H1 (cell line): ENCODE measurements around the gene TM7SF3. TPM values are rescaled to one million over a fixed set of nuclear protein-coding genes. Genes with fewer than 3 reads are reported as not detected.

Experiments
- CTCF ChIA-PET: fragments of 300-600 bp; sonication (Branson Sonifier 250); formaldehyde crosslinking; loops from one replicate; lab custom pipeline; 2021; ENCODE audit not compliant: partially characterized antibody; lab: Charles Lee
- POLR2A ChIA-PET: fragments of 300-600 bp; sonication (Branson Sonifier 250); formaldehyde crosslinking; loops from one replicate; lab custom pipeline; 2021; ENCODE audit warnings: inconsistent platforms; ENCODE audit not compliant: partially characterized antibody; lab: Charles Lee
- DNase-seq, 2 experiments: peaks; one replicate each; pipeline versions ENCODE4 v3.0.0 to v3.0.0-alpha.2; 2010 to 2022; ENCODE audit warnings: low spot score in 2 of 2, low read depth in 1 of 2, mixed read lengths in 1 of 2
- FAIRE-seq: peaks from 2 replicates; lab custom pipeline; 2011; peaks lifted over from hg19 to GRCh38; lab: Jason Lieb, UNC
- H2AFZ ChIP-seq: 2 replicates; pipeline ENCODE4 v1.8.1; 2012; ENCODE audit warnings: low read length, inconsistent platforms
- H2AK5ac ChIP-seq: 2 replicates; pipeline ENCODE4 v1.6.1; 2013; ENCODE audit warnings: low read depth, low read length
- H2BK120ac ChIP-seq: replicated peaks from 2 replicates; pipeline ENCODE3; 2013; ENCODE audit warnings: low read depth, low read length, inconsistent platforms
- H2BK12ac ChIP-seq: 2 replicates; pipeline ENCODE4 v1.6.1; 2013; ENCODE audit warnings: low read depth, low read length
- H2BK15ac ChIP-seq: 2 replicates; pipeline ENCODE4 v1.6.1; 2013; ENCODE audit warnings: low read length
- H2BK20ac ChIP-seq: 2 replicates; pipeline ENCODE4 v1.6.1; 2013; ENCODE audit warnings: low read length
- H2BK5ac ChIP-seq: 2 replicates; pipeline ENCODE4 v1.6.1; 2013; ENCODE audit warnings: low read depth, low read length
- H3K14ac ChIP-seq: 2 replicates; pipeline ENCODE4 v1.6.1; 2013; ENCODE audit warnings: inconsistent platforms; ENCODE audit not compliant: insufficient read length
- H3K18ac ChIP-seq: 2 replicates; pipeline ENCODE4 v1.6.1; 2013; ENCODE audit warnings: low read length; ENCODE audit errors: extremely low read depth
- H3K23ac ChIP-seq: 2 replicates; pipeline ENCODE4 v1.6.1; 2013; ENCODE audit warnings: inconsistent platforms; ENCODE audit not compliant: insufficient read length
- H3K23me2 ChIP-seq: 2 replicates; pipeline ENCODE4 v1.6.1; 2013; ENCODE audit warnings: low read depth, low read length
- H3K27ac ChIP-seq: 2 replicates; pipeline ENCODE4 v1.6.1; 2011; ENCODE audit warnings: low read depth, low read length, inconsistent platforms
- H3K27me3 ChIP-seq, 4 experiments: replicated peaks in 1 of 4; 1 replicate in 1 of 4; 2 replicates in 3 of 4; pipeline versions ENCODE4 v1.6.1 to v1.8.1; 2011 to 2013; ENCODE audit warnings: low read length in 3 of 4, mild to moderate bottlenecking in 3 of 4, inconsistent platforms in 2 of 4, mixed read lengths in 2 of 4, moderate library complexity in 1 of 4; ENCODE audit not compliant: control insufficient read depth in 3 of 4, insufficient read depth in 3 of 4; ENCODE audit errors: extremely low read depth in 1 of 4
- H3K36me3 ChIP-seq, 4 experiments: 2 replicates each; pipeline versions ENCODE4 v1.6.1 to v1.8.1; 2011 to 2013; ENCODE audit warnings: mild to moderate bottlenecking in 4 of 4, low read length in 3 of 4, moderate library complexity in 2 of 4, control low read depth in 1 of 4, inconsistent platforms in 1 of 4; ENCODE audit not compliant: insufficient read depth in 4 of 4, control insufficient read depth in 2 of 4
- H3K4ac ChIP-seq: replicated peaks from 2 replicates; pipeline ENCODE3; 2013; ENCODE audit warnings: low read length, low read depth, mixed read lengths, inconsistent platforms; ENCODE audit not compliant: insufficient read length
- H3K4me1 ChIP-seq, 4 experiments: replicated peaks in 1 of 4; 1 replicate in 1 of 4; 2 replicates in 3 of 4; pipeline versions ENCODE4 v1.6.1 to v1.8.1; 2011 to 2013; ENCODE audit warnings: low read length in 3 of 4, inconsistent platforms in 2 of 4, mixed read lengths in 1 of 4; ENCODE audit not compliant: insufficient read depth in 4 of 4, control insufficient read depth in 3 of 4
- H3K4me2 ChIP-seq, 2 experiments: 2 replicates each; pipeline versions ENCODE4 v1.6.1 to v1.8.1; 2011 to 2013; ENCODE audit warnings: low read depth in 2 of 2, low read length in 2 of 2, control low read depth in 1 of 2, inconsistent platforms in 1 of 2, mild to moderate bottlenecking in 1 of 2; ENCODE audit not compliant: insufficient read depth in 1 of 2
- H3K4me3 ChIP-seq, 4 experiments: fragments of 200-600, 300-600 bp in 1 of 4; sonication (generic), shearing (Covaris generic), sonication (Bioruptor Twin) in 1 of 4; 2 replicates each; pipeline versions ENCODE4 v1.5.1 to v1.8.1; 2011 to 2016; ENCODE audit warnings: low read length in 4 of 4, low read depth in 3 of 4, control low read depth in 2 of 4, inconsistent platforms in 2 of 4, mild to moderate bottlenecking in 2 of 4, mixed read lengths in 1 of 4, moderate library complexity in 1 of 4; ENCODE audit not compliant: insufficient read depth in 2 of 4; ENCODE audit errors: extremely low read depth in 1 of 4
- H3K56ac ChIP-seq: replicated peaks from 2 replicates; pipeline ENCODE3; 2013; ENCODE audit warnings: low read depth, mild to moderate bottlenecking, mixed read lengths, low read length, inconsistent platforms; ENCODE audit not compliant: insufficient read length
- H3K79me1 ChIP-seq: 2 replicates; pipeline ENCODE4 v1.6.1; 2013; ENCODE audit warnings: low read depth, low read length, control low read depth
- H3K79me2 ChIP-seq, 2 experiments: 2 replicates each; pipeline versions ENCODE4 v1.6.1 to v1.8.1; 2012 to 2013; ENCODE audit warnings: low read length in 2 of 2, mild to moderate bottlenecking in 2 of 2, inconsistent platforms in 1 of 2; ENCODE audit not compliant: insufficient read depth in 2 of 2, control insufficient read depth in 1 of 2
- H3K9ac ChIP-seq, 4 experiments: replicated peaks in 1 of 4; 1 replicate in 1 of 4; 2 replicates in 3 of 4; pipeline versions ENCODE4 v1.6.1 to v1.8.1; 2011 to 2013; ENCODE audit warnings: low read depth in 3 of 4, low read length in 3 of 4, control low read depth in 2 of 4, mild to moderate bottlenecking in 2 of 4, moderate library complexity in 2 of 4, inconsistent platforms in 1 of 4; ENCODE audit errors: extremely low read depth in 1 of 4
- H3K9me3 ChIP-seq, 2 experiments: 2 replicates each; pipeline versions ENCODE4 v1.6.1 to v1.8.1; 2012 to 2013; ENCODE audit warnings: mild to moderate bottlenecking in 2 of 2, moderate library complexity in 2 of 2, control low read depth in 1 of 2, inconsistent platforms in 1 of 2, low read depth in 1 of 2, low read length in 1 of 2, mixed read lengths in 1 of 2; ENCODE audit not compliant: insufficient read depth in 2 of 2
- H4K20me1 ChIP-seq, 2 experiments: replicated peaks in 1 of 2; 2 replicates each; pipeline versions ENCODE3 to v1.8.1; 2011 to 2013; ENCODE audit warnings: inconsistent platforms in 2 of 2, low read length in 2 of 2, mild to moderate bottlenecking in 1 of 2; ENCODE audit not compliant: insufficient read depth in 2 of 2, control insufficient read depth in 1 of 2
- H4K5ac ChIP-seq: 2 replicates; pipeline ENCODE4 v1.6.1; 2013; ENCODE audit warnings: low read length, low read depth, mixed read lengths, inconsistent platforms; ENCODE audit not compliant: insufficient read length
- H4K8ac ChIP-seq: 2 replicates; pipeline ENCODE4 v1.8.0; 2013; ENCODE audit warnings: mild to moderate bottlenecking, moderate library complexity, low read length, inconsistent platforms; ENCODE audit not compliant: insufficient read depth; ENCODE audit errors: extremely low read depth
- H4K91ac ChIP-seq: replicated peaks from 2 replicates; pipeline ENCODE3; 2013; ENCODE audit warnings: low read length, mixed read lengths, inconsistent platforms; ENCODE audit not compliant: insufficient read length
- EZH2 ChIP-seq: fragments of 200-600 bp; sonication (generic); IDR thresholded peaks from 2 replicates; pipeline ENCODE4 v1.7.1; 2012; ENCODE audit warnings: low read depth, mild to moderate bottlenecking, moderate library complexity, low read length, inconsistent platforms; ENCODE audit not compliant: severe bottlenecking
- MAX ChIP-seq: IDR thresholded peaks from 2 replicates; pipeline ENCODE4 v1.6.1; 2012; ENCODE audit warnings: inconsistent platforms
- RXRA ChIP-seq: IDR thresholded peaks from 2 replicates; pipeline ENCODE4 v1.6.1; 2011; ENCODE audit warnings: low read depth, mild to moderate bottlenecking, low read length, moderate library complexity; ENCODE audit not compliant: insufficient read depth
- SAP30 ChIP-seq: fragments of 300-600 bp; sonication (generic); IDR thresholded peaks from 2 replicates; pipeline ENCODE4 v1.7.1; 2012; ENCODE audit warnings: low read length, moderate library complexity, mild to moderate bottlenecking, inconsistent platforms; ENCODE audit not compliant: insufficient read depth, insufficient replicate concordance
- TAF1 ChIP-seq: IDR thresholded peaks from 2 replicates; pipeline ENCODE4 v1.6.1; 2011; ENCODE audit warnings: mild to moderate bottlenecking, low read depth, low read length
- WGBS, 2 experiments: shearing (Covaris generic) in 1 of 2; methylation state at CpG; one replicate each; pipeline versions ENCODE4 v1.1.6 to v1.1.7; 2013 to 2015; ENCODE audit warnings: low lambda C conversion rate in 2 of 2, mixed read lengths in 2 of 2, inconsistent platforms in 1 of 2, low coverage in 1 of 2, missing lambda C conversion rate in 1 of 2; ENCODE audit not compliant: insufficient replicate concordance in 2 of 2, insufficient coverage in 1 of 2, insufficient read length in 1 of 2; ENCODE audit errors: extremely low coverage in 1 of 2, missing lambda C conversion rate in 1 of 2; 5-methylcytosine and 5-hydroxymethylcytosine counted together
- polyA plus RNA-seq, 7 experiments: library from polyadenylated mRNA; depleted of rRNA in 3 of 7; stranded (reverse) in 5 of 7; unstranded in 2 of 7; fragments of >200 nt in 5 of 7; fragments of 200-250 nt in 2 of 7; gene quantifications; 1 replicate in 5 of 7; 2 replicates in 1 of 7; 4 replicates in 1 of 7; pipeline versions ENCODE4 v1.2.1 to v1.2.3, GENCODE V29; 2011 to 2013; ENCODE audit warnings: missing spikeins in 2 of 7, mixed read lengths in 2 of 7
- total RNA-seq: library from RNA; stranded (reverse); fragmentation: NEBNext Ultra II Directional; extraction: Animal tissue kit (Norgen Biotek cat#: 25700); gene quantifications from 2 replicates; pipeline ENCODE4 v1.2.1, GENCODE V29; 2021
- TF ChIP-seq, protein P1 (sequence below): IDR thresholded peaks from 2 replicates; pipeline ENCODE4 v1.6.1; 2011; ENCODE audit warnings: low read depth, mild to moderate bottlenecking, low read length; ENCODE audit not compliant: insufficient read depth
- TF ChIP-seq, protein P2 (sequence below): IDR thresholded peaks from 2 replicates; pipeline ENCODE4 v1.6.1; 2011; ENCODE audit warnings: low read length, improper control_type of control experiment
- TF ChIP-seq, protein P3 (sequence below): IDR thresholded peaks from 2 replicates; pipeline ENCODE4 v1.6.1; 2012; ENCODE audit warnings: low read length, inconsistent platforms

Gene TM7SF3
- total and polyA plus RNA-seq, 2 of the 8 experiments (the other 6 are each of a cell fraction or from before 2014, with no cell fraction given): 57.9 to 77.2 TPM

DNA sequence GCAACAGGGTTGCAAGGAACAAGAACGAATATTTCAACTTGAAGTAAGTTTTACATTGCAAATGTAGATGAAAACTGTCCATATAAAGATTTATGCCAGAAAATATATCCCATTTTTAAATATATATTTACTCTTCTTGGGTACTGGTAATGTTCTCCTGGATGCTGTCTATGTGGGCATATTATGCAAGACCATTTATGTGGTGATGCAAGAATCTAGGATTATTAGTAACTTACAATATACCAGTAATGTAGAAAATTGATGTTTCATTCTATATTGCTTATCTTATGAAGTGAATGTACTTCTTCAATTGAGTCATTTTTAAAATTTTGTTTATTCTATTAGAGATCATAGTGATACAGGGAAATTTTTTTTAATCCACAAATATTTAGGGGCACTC is 50.8 kb downstream of the TM7SF3 start:
- Histone ChIP-seq H3K56ac (no peak overlapping the region), H3K4me3 (no peak overlapping the region), H3K23me2 (no peaks in the 10 kb centered on the region), H2BK15ac (no peak overlapping the region), H3K4me2 (no peak overlapping the region), H2BK120ac (no peak overlapping the region), H4K5ac (no peak overlapping the region), H3K18ac (no peak overlapping the region), H3K4me1 (no peaks in the 10 kb centered on the region), H3K27ac (no peak overlapping the region), H2BK5ac (no peak overlapping the region), H4K91ac (no peak overlapping the region), H2AK5ac (no peak overlapping the region), H2AFZ (no peak overlapping the region), H3K79me2 (no peaks in the 10 kb centered on the region), H3K9me3 (no peaks in the 10 kb centered on the region), H3K27me3 (no peaks in the 10 kb centered on the region), H3K23ac (no peak overlapping the region), H3K14ac (no peak overlapping the region), H3K79me1 (no peaks in the 10 kb centered on the region), H3K4ac (no peak overlapping the region), H4K8ac (no peak overlapping the region), H3K36me3 (peaks cover 0 to 7% (median 3%) of the 10 kb centered on the region in 4 experiments; a peak in 3 of 8 replicates), H2BK20ac (no peak overlapping the region), H2BK12ac (no peak overlapping the region), H4K20me1 (no peaks in the 10 kb centered on the region), H3K9ac (no peak overlapping the region)
- ChIA-PET POLR2A (interaction anchor here (0.8 to 0.9 kb wide), 2 partner anchors 16 to 25 kb away, joined by 3 read pairs; no protein-coding TSS in a partner anchor), CTCF (no interaction called here)
- 94% methylated on average over 1 of the region's 1 CpG; no CpG with 5 or more reads in 1 of the 2 experiments for WGBS, 2 experiments
- no peak for FAIRE-seq
- no peak for DNase-seq
- TF ChIP-seq, protein P1, sequence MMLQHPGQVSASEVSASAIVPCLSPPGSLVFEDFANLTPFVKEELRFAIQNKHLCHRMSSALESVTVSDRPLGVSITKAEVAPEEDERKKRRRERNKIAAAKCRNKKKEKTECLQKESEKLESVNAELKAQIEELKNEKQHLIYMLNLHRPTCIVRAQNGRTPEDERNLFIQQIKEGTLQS: no peak
- TF ChIP-seq RXRA (no peak), SAP30 (no peak), TAF1 (no peak), EZH2 (no peak), MAX (no peak)
- TF ChIP-seq, protein P2, sequence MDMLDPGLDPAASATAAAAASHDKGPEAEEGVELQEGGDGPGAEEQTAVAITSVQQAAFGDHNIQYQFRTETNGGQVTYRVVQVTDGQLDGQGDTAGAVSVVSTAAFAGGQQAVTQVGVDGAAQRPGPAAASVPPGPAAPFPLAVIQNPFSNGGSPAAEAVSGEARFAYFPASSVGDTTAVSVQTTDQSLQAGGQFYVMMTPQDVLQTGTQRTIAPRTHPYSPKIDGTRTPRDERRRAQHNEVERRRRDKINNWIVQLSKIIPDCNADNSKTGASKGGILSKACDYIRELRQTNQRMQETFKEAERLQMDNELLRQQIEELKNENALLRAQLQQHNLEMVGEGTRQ: no peak
- TF ChIP-seq, protein P3, sequence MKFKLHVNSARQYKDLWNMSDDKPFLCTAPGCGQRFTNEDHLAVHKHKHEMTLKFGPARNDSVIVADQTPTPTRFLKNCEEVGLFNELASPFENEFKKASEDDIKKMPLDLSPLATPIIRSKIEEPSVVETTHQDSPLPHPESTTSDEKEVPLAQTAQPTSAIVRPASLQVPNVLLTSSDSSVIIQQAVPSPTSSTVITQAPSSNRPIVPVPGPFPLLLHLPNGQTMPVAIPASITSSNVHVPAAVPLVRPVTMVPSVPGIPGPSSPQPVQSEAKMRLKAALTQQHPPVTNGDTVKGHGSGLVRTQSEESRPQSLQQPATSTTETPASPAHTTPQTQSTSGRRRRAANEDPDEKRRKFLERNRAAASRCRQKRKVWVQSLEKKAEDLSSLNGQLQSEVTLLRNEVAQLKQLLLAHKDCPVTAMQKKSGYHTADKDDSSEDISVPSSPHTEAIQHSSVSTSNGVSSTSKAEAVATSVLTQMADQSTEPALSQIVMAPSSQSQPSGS: no peak
